ENCODE measurements around the gene BEAN1. TPM values are rescaled to one million over a fixed set of nuclear protein-coding genes. Genes with fewer than 3 reads are reported as not detected.

Gene BEAN1
- total RNA-seq, 4 donors from 2014 or later = 0.23 to 0.50 TPM; not detected in 2

DNA sequence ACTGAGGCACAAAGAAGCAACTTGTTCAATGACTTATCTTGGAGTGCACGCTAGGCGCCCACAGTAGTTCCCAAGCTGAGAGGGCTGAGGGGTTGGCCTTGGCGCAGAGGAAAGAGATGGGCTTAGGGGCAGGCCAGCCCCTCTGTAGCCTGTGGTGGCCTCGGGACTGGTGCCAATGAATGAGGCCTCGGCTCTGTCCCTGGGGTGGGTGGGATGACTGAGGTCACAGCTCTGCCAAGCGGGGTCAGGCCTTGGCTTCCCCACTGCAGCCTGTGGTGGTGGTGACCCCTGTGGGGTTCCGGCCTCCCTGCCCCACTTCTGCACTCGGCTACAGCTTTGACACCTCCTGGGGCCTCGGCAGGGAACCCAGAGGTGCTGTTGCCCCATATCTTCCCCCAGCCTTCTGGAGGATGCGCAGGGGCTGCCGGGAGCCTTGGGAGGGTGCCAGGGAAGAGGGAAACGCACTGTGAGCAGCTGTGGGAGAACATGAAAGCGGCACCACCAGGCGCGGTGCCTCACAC, 46.0 kb downstream of the BEAN1 start:
- no peaks in the 10 kb centered on the region for H3K4me1 ChIP-seq
- H3K36me3 ChIP-seq = peaks cover 0 to 7% (median 0%) of the 10 kb centered on the region in 4 donors
- DNase-seq (ENCODE audit: extremely low spot score) = no peak
- no peaks in the 10 kb centered on the region for H3K9me3 ChIP-seq
- peaks cover 0 to 46% (median 8%) of the 10 kb centered on the region in 4 donors for H3K27me3 ChIP-seq
- H3K4me3 ChIP-seq = no peak overlapping the region
- H3K27ac ChIP-seq (replicated peaks in 1 of 4) = no peak overlapping the region
- intact Hi-C loops (cut with DNase I) = no loop called here
- 90% methylated on average over 15 of the region's 15 CpGs for WGBS
- TF ChIP-seq POLR2A (IDR thresholded peaks at IDR 0.05; ENCODE audit: low read depth) = no peak

DNA sequence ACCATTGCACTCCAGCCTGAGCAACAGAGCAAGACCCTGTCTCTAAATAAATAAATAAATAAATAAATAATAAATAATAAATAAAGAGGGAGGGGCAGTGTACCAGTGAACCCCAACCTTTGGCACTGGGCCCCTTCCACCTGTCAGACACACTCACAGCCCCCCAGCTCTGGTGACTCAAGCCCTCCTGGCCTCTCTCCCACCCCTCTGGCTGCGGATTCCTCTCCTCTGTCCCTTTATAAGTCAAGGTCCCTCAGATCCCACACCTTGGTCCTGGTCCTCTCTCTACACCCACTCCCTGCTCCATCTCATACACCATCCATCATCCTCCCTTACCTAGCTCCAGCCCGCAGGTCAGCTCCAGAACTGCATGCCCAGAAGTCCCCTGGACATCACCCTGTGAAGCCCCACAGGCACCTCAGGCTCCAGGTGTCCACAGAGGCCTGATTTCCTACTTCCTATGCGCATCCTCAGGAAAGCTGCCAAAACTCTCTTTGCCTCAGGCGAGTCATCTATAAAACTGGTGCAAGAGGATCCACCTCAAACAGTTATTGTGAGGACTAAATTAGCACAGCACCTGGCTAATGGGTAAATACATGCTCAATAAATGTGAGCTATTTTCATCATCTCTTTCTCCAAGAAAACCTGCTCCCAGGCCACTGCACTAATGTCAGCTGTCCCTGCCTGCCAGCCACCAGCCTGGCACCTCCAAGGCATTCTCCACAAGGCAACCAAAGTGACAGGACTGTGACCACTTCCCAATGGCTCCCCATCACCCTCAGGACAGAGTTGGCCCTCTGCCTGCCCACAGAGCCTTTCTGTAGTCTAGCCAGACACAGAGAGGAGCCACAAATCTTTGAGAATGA, 46.8 kb downstream of the BEAN1 start:
- Histone ChIP-seq H3K4me3 (no peak overlapping the region), H3K36me3 (peaks cover 0 to 7% (median 0%) of the 10 kb centered on the region in 4 donors), H3K27me3 (peaks cover 0 to 48% (median 10%) of the 10 kb centered on the region in 4 donors), H3K4me1 (peaks cover 0 to 7% (median 5%) of the 10 kb centered on the region in 4 donors), H3K9me3 (no peaks in the 10 kb centered on the region), H3K27ac (replicated peaks in 1 of 4) (no peak overlapping the region)
- TF ChIP-seq POLR2A (IDR thresholded peaks at IDR 0.05; ENCODE audit: low read depth) = no peak
- 88% methylated on average over 4 of the region's 4 CpGs for WGBS
- no peak for DNase-seq (ENCODE audit: extremely low spot score)
- intact Hi-C loops (cut with DNase I) = no loop called here

GRCh38 chr16:66474750-66475199, 47.7 kb downstream of the BEAN1 start:
- WGBS = 32% methylated on average over 4 of the region's 4 CpGs
- H3K27me3 ChIP-seq = peaks cover 0 to 44% (median 10%) of the 10 kb centered on the region in 4 donors

DNA sequence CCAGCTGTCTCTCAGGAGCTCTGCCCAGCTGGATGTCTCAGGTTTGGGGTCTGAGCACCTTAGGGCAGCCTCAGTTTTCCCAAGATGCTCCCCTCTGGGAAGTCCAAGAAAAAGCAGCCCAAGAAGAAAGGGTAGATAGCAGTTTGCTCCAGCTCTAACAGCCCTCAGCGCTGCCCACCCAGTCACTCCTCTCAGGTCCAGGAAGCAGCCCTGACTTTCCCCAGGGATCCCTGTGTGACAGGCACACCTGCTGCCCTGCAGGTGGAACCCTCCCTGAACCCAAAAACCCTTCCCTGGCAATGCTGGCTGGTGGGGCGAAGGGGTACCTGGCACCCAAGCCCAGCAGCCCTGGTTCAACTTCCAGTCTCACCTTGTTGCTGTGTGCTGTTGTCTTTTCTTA, 48.1 kb downstream of the BEAN1 start:
- 86% methylated on average over 1 of the region's 2 CpGs for WGBS
- Histone ChIP-seq H3K9me3 (no peaks in the 10 kb centered on the region), H3K4me3 (no peak overlapping the region), H3K27me3 (peaks cover 0 to 44% (median 10%) of the 10 kb centered on the region in 4 donors), H3K36me3 (no peaks in the 10 kb centered on the region), H3K27ac (replicated peaks in 1 of 4) (no peak overlapping the region), H3K4me1 (peaks cover 0 to 9% (median 6%) of the 10 kb centered on the region in 4 donors)
- intact Hi-C loops (cut with DNase I) = no loop called here
- no peak for DNase-seq (ENCODE audit: extremely low spot score)
- no peak for TF ChIP-seq POLR2AphosphoS5 (IDR thresholded peaks at IDR 0.05)
- TF ChIP-seq POLR2A (IDR thresholded peaks at IDR 0.05; ENCODE audit: low read depth) = no peak
- no peak for TF ChIP-seq CTCF (IDR thresholded peaks at IDR 0.05)
- TF ChIP-seq EP300 (IDR thresholded peaks at IDR 0.05) = no peak

More at GRCh38 chr16:66474750-66475199, 47.7 kb downstream of the BEAN1 start:
- peaks cover 0 to 9% (median 6%) of the 10 kb centered on the region in 4 donors for H3K4me1 ChIP-seq
- no peak overlapping the region for H3K4me3 ChIP-seq
- DNase-seq (ENCODE audit: extremely low spot score) = no peak
- H3K36me3 ChIP-seq = peaks cover 0 to 1% (median 0%) of the 10 kb centered on the region in 4 donors
- TF ChIP-seq POLR2AphosphoS5 (IDR thresholded peaks at IDR 0.05) = no peak
- TF ChIP-seq CTCF (IDR thresholded peaks at IDR 0.05) = no peak
- TF ChIP-seq EP300 (IDR thresholded peaks at IDR 0.05) = no peak
- TF ChIP-seq POLR2A (IDR thresholded peaks at IDR 0.05; ENCODE audit: low read depth) = no peak
- no peak overlapping the region for H3K27ac ChIP-seq (replicated peaks in 1 of 4)
- H3K9me3 ChIP-seq = no peaks in the 10 kb centered on the region
- intact Hi-C loops (cut with DNase I) = no loop called here

GRCh38 chr16:66476328-66477027, 49.4 kb downstream of the BEAN1 start:
- H3K36me3 ChIP-seq = no peaks in the 10 kb centered on the region
- H3K9me3 ChIP-seq = no peaks in the 10 kb centered on the region
- H3K4me3 ChIP-seq = no peak overlapping the region
- WGBS = 57% methylated on average over 8 of the region's 8 CpGs
- TF ChIP-seq EP300 (IDR thresholded peaks at IDR 0.05) = no peak
- no peak for TF ChIP-seq POLR2AphosphoS5 (IDR thresholded peaks at IDR 0.05)
- no peak for TF ChIP-seq CTCF (IDR thresholded peaks at IDR 0.05)
- peaks cover 0 to 9% (median 6%) of the 10 kb centered on the region in 4 donors for H3K4me1 ChIP-seq
- peaks cover 0 to 44% (median 10%) of the 10 kb centered on the region in 4 donors for H3K27me3 ChIP-seq
- intact Hi-C loops (cut with DNase I) = no loop called here
- DNase-seq (ENCODE audit: extremely low spot score) = no peak
- no peak overlapping the region for H3K27ac ChIP-seq (replicated peaks in 1 of 4)
